EH (cell line): Measurements from ENCODE around the gene METTL3.
"Not testable (repeated sequence)": the region's sequence is repeated elsewhere in the genome, so short reads cannot be mapped to it uniquely, and the experiment has no call there.

ENCODE experiments used
- DNase-seq: peaks from one replicate; pipeline ENCODE4 v3.0.0-alpha.2; 2015; ENCODE audit warnings: low read depth

Gene METTL3

DNA sequence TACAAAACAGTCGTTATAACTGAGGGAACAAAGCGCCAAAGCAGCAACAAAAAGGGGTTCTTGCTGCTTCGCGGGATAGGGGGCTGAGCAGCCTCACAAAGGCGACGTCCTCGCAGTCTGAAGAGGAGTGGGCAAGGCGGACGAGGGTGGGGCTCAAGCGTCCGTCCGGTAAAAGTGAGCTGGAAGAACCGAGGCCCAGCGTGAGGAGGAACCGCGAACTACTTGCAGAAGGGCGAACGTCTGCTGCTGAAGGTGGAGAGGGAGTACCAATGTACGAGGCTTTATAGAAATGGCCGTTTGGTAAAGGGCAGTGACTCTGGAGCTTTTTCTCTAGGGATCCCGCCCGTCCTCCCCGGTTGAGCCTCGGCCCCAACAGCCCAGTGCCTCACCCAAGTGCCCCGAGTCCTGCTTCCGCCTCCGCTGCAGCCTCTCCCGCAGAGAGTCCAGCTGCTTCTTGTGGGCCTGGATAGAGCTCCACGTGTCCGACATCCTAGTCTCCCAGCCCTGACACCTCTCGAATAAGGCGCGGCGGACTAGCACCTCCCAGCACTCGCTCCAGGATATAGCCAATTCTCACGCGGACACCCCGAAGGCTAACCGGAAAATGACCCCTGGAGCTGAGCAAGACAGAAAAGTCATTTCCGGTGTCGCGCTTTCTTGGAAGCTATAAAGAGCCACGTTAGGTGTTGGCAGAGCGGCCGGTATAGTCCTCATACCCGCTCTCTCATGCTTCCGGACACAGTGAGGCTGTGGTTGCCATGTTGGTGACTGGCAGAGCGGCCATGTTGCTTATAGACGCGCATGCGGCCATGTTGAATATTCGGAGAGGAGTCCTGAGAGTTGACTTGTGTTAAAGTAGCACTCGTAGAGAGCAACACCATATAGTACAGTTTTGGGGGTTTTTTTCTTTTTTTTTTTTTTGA, at the start of gene METTL3:
TSS of gene METTL3 (minus strand) at position 606 of the 923 bp plus-strand sequence. CDS start at position 489, 117 bp downstream.
- peak; percentile 100 for DNase-seq

- no peak for DNase-seq
Measured at GRCh38 chr14:21558703-21559170, 47.6 kb upstream of the METTL3 start.

DNA sequence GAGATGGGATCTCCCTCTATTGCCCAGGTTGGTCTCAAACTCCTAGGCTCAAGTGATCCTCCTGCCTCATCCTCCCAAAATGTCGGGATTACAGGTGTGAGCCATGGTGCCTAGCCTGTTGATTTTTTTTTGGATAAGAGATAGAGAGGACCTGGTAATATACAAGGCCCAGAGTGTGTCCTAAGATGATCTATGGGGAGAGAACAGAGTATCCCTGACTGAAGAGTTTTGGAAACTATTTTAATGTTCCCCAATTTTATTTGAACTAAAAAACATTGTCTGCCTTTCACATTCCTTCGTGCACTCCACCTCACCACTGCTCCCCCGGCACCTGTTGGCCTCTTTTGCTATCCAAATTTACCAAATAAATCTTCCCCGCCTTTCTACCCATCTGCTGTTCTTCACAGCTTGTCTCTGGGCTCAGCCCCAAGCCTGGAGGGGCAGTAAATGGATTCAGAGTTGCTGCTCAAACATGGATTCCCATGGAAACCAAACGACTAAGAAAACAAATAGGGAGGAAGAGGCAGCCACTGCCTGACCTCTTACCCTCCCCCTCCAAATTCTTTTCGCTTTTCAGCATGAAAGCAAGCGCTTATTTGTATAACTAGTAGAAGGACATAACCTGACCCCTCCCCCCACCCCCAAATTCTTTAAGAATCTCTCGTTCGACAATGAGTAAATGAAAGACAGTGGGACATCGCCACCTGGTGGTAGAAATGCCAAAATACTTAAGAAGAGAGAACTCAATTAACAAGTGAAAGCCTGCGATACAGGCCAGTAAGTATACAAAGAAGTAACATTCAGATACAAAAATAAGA, 46.2 kb upstream of the METTL3 start:
- DNase-seq: peak; percentile 97

DNA sequence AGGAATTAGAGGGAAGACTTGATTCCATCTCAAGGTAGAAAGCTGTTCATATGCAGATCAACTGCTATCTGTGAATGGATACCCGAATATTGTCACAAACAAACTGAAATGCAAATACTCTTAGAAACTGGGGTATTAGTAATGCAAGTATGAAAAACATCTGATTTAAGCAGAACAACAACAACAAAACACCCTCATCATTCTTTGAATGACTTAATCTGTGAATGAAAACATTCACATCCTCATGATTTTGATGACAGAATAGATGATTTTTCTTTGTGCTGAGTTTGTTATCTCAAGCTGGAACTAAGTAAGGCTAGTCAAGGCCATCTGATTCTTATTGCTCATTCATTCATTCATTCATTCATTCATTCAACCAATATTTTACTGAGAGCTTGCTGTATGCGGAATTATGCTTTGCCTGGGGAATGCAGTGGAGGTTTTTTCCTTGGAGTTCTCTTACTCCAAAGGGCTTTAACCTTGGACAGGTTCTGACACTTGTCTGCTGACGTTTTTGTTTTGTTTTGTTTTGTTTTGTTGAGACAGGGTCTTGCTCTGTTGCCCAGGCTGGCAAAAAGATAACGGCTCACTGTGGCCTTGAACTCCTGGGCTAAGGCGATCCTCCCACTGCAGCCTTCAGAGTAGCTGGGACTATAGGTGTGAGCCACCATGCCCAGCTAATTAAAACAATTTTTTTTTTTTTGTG, 45.4 kb upstream of the METTL3 start:
- no peak for DNase-seq

DNA sequence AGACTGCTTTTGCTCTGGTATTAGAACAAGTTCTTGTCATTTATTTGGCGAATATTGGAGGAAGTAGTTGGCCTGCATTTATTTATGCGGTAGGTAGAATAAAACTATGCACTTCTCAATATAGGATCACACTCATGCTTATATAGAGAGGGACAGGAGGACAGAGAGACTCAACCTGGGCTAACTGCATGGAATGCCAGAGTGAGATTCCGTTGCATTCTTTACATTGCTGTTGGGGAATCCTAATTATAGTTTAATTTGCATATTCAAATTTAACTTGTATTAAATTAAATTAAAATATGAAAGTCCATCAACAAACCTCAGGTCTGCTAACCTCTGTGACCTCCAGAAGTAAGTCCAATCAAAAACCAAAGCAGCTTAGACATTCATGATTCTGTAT, 42.1 kb upstream of the METTL3 start:
- DNase-seq: no peak

DNA sequence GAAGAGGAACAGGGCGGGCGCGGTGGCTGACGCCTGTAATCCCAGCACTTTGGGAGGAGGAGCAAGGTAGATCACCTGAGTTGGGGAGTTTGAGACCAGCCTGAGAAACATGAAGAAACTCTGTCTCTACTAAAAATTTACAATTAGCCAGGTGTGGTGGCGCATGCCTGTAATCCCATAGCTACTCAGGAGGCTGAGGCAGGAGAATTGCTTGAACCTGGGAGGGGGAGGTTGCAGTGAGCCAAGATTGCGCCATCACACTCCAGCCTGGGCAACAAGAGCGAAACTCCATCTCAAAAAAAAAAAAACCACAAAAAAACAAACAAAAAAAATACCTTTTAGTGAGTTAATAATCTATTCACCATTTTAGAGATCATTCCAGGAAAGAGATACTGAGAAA, 33.4 kb upstream of the METTL3 start:
- DNase-seq: not testable (repeated sequence)

DNA sequence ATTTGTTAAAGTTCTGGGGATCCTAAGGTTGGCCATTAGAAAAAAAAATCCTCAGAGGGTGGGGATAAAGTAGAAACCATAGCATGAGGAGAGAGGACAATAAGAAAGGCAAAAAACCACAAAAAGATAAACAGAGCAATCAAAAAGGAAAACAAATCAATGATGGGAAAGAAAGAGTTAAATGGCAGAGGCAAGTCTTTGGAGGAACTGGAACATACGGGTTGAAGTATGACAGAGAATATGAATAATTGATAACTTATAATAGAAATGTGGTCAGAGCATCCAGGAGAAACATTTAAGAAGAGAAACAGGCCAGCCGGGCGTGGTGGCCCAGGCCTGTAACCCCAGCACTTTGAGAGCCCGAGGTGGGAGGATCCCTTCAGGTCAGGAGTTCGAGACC, 32.8 kb upstream of the METTL3 start:
- DNase-seq: no peak

- no peak for DNase-seq
Measured at GRCh38 chr14:21543521-21543960, 32.4 kb upstream of the METTL3 start.

- no peak for DNase-seq
Measured at GRCh38 chr14:21541413-21542074, 30.4 kb upstream of the METTL3 start.

GRCh38 chr14:21539189-21539940, 28.2 kb upstream of the METTL3 start:
- no peak for DNase-seq

- DNase-seq: no peak
Measured at GRCh38 chr14:21537090-21537424, 25.9 kb upstream of the METTL3 start.

GRCh38 chr14:21536418-21537089, 25.4 kb upstream of the METTL3 start:
- DNase-seq: no peak

GRCh38 chr14:21535545-21536417, 24.6 kb upstream of the METTL3 start:
- no peak for DNase-seq

DNA sequence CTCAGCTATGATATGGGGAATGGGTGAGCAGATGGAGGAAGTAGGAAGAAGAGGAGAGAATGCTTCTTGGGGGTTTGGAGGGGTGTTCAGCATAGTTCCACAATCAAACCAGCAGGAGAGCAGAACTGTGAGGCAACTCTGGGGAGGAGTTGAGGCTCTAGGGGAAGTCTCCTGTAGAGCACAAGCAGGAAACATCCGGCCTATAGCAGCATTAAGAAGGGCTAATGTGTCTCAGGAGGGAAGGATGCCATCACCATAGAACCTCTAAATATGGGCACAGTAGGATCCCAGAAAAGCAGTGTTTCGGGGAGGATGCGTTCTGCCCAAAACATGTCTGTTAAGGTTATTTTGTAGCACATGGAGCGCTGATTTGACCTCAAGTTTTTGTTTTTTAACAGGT, 23.4 kb upstream of the METTL3 start:
- DNase-seq: no peak

DNA sequence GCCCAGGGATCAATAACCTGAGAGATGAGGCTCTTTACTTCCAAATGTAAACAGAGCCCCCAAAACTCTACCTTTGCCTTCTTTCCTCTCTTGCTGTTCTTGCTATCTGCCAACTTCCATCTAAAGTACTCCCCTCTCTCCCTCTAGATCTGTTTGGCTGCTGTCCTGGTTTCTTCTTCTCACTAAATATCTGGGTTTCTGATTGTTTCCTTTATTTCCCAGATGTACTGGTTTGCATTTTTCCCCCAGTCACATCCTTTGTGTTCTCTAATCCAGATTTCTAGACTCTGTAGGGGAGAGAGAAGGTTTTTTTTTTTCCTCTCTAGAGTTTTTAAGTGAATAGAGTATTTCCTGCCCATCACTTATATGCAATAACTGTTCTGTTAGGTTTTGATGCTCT, 22.2 kb upstream of the METTL3 start:
- DNase-seq: no peak

- DNase-seq: no peak
Measured at GRCh38 chr14:21529515-21529914, 18.4 kb upstream of the METTL3 start.

- DNase-seq: no peak
Measured at GRCh38 chr14:21528381-21529348, 17.5 kb upstream of the METTL3 start.

DNA sequence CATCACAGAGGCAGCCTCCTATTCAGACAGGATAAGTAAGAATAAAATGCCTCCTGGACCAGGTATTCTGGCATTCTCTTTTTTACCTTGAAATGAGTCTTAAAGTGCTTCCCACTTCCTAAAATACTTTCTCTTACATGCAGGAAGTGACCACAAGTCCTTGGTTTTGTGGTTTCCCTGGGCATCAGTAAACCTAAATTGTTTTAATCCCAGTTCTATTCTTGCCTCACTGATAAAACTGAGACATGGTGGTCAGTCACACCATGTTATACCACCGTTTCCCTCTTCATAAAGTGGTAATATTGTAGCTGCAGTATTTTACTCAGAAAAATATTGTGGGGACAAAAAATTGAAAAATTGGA, 16.2 kb upstream of the METTL3 start:
- no peak for DNase-seq
